WTC11 (cell line): ENCODE data around the gene KRTAP10-3. TPM values are rescaled to one million over a fixed set of nuclear protein-coding genes. Genes with fewer than 3 reads are reported as not detected.

ENCODE experiments used
- FOXP1 ChIP-seq: sonication (generic); formaldehyde crosslinking; IDR thresholded peaks from 2 replicates; pipeline ENCODE4 v1.8.0; 2022; ENCODE audit warnings: missing genetic modification reagents, mild to moderate bottlenecking, moderate library complexity, borderline replicate concordance
- GRHL2 ChIP-seq: fragments of 250-450 bp; sonication (Bioruptor Pico); IDR thresholded peaks from 2 replicates; pipeline ENCODE4 v1.8.0; 2022; ENCODE audit warnings: mild to moderate bottlenecking, moderate library complexity; ENCODE audit not compliant: insufficient replicate concordance, severe bottlenecking
- IRF2 ChIP-seq: sonication (generic); formaldehyde crosslinking; IDR thresholded peaks from 2 replicates; pipeline ENCODE4 v1.8.0; 2022; ENCODE audit warnings: low read depth, missing genetic modification reagents, borderline replicate concordance
- MYBL2 ChIP-seq: sonication (generic); formaldehyde crosslinking; IDR thresholded peaks from 2 replicates; pipeline ENCODE4 v1.8.1; 2023; ENCODE audit warnings: mild to moderate bottlenecking, moderate library complexity, missing genetic modification reagents
- ZNF425 ChIP-seq: fragments of 250-450 bp; sonication (Bioruptor Pico); conservative IDR thresholded peaks from 2 replicates; pipeline ENCODE4 v1.9.0; 2021; ENCODE audit warnings: mild to moderate bottlenecking
- total RNA-seq: library from RNA; stranded (reverse); gene quantifications from 3 replicates; pipeline ENCODE4 v1.2.3, GENCODE V29; 2021
- TF ChIP-seq, protein P1 (sequence below): sonication (generic); formaldehyde crosslinking; conservative IDR thresholded peaks from 2 replicates; pipeline ENCODE4 v1.8.1; 2023; ENCODE audit warnings: mild to moderate bottlenecking, low read depth, missing genetic modification reagents, moderate library complexity

KRTAP10-3 gene
- total RNA-seq, 1 experiment from 2014 or later = not detected

- no peak for TF ChIP-seq ZNF425 (CRISPR knock-in tag)
- TF ChIP-seq, protein P1, sequence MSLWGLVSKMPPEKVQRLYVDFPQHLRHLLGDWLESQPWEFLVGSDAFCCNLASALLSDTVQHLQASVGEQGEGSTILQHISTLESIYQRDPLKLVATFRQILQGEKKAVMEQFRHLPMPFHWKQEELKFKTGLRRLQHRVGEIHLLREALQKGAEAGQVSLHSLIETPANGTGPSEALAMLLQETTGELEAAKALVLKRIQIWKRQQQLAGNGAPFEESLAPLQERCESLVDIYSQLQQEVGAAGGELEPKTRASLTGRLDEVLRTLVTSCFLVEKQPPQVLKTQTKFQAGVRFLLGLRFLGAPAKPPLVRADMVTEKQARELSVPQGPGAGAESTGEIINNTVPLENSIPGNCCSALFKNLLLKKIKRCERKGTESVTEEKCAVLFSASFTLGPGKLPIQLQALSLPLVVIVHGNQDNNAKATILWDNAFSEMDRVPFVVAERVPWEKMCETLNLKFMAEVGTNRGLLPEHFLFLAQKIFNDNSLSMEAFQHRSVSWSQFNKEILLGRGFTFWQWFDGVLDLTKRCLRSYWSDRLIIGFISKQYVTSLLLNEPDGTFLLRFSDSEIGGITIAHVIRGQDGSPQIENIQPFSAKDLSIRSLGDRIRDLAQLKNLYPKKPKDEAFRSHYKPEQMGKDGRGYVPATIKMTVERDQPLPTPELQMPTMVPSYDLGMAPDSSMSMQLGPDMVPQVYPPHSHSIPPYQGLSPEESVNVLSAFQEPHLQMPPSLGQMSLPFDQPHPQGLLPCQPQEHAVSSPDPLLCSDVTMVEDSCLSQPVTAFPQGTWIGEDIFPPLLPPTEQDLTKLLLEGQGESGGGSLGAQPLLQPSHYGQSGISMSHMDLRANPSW (CRISPR knock-in tag) = no peak
- no peak for TF ChIP-seq GRHL2 (CRISPR knock-in tag)
- TF ChIP-seq FOXP1 (CRISPR knock-in tag) = no peak
- no peak for TF ChIP-seq MYBL2
- TF ChIP-seq IRF2 = no peak
Observed at GRCh38 chr21:44508426-44508710, 50.2 kb downstream of the KRTAP10-3 start (continued).

Other genes with a start within 250 kb of the KRTAP10-3 start
- 14.0 to 19.3 TPM (median 15.8 TPM) in 3 replicates for gene CFAP410, start 219.4 kb downstream of the KRTAP10-3 start, total RNA-seq
- gene TRPM2, start 205.2 kb downstream of the KRTAP10-3 start, total RNA-seq = 0.64 to 1.4 TPM (median 0.92 TPM) in 3 replicates
- 4.4 to 5.7 TPM (median 4.7 TPM) in 3 replicates for gene LRRC3, start 103.3 kb downstream of the KRTAP10-3 start, total RNA-seq
- not detected in 3 replicates for gene KRTAP10-1, start 18.6 kb downstream of the KRTAP10-3 start, total RNA-seq
- gene KRTAP10-2, start 7.3 kb downstream of the KRTAP10-3 start, total RNA-seq = 0.16 TPM in 1 of 3 replicates, not detected in the others
- not detected in 3 replicates for gene KRTAP10-4, start 14.9 kb upstream of the KRTAP10-3 start, total RNA-seq
- gene KRTAP10-5, start 21.8 kb upstream of the KRTAP10-3 start, total RNA-seq = not detected in 3 replicates
- gene KRTAP10-6, start 33.7 kb upstream of the KRTAP10-3 start, total RNA-seq = 0.17 TPM in 1 of 3 replicates, not detected in the others
- gene KRTAP10-7, start 41.8 kb upstream of the KRTAP10-3 start, total RNA-seq = not detected in 3 replicates
- not detected in 3 replicates for gene KRTAP10-8, start 53.3 kb upstream of the KRTAP10-3 start, total RNA-seq
- gene KRTAP10-9, start 68.3 kb upstream of the KRTAP10-3 start, total RNA-seq = not detected in 3 replicates
- gene KRTAP10-10, start 78.6 kb upstream of the KRTAP10-3 start, total RNA-seq = not detected in 3 replicates
- gene KRTAP10-11, start 87.6 kb upstream of the KRTAP10-3 start, total RNA-seq = not detected in 3 replicates
- 0.50 TPM in 1 of 3 replicates, not detected in the others for gene KRTAP12-4, start 95.9 kb upstream of the KRTAP10-3 start, total RNA-seq
- gene KRTAP12-3, start 99.1 kb upstream of the KRTAP10-3 start, total RNA-seq = not detected in 3 replicates
- 0.25 TPM in 1 of 3 replicates, not detected in the others for gene KRTAP12-2, start 108.1 kb upstream of the KRTAP10-3 start, total RNA-seq
- 0.63 to 2.5 TPM (median 1.0 TPM) in 3 replicates for gene KRTAP12-1, start 123.4 kb upstream of the KRTAP10-3 start, total RNA-seq
- gene KRTAP10-12, start 138.4 kb upstream of the KRTAP10-3 start, total RNA-seq = not detected in 3 replicates
- 2.1 to 2.9 TPM (median 2.7 TPM) in 3 replicates for gene TSPEAR, start 152.8 kb upstream of the KRTAP10-3 start, total RNA-seq
- gene UBE2G2, start 243.0 kb upstream of the KRTAP10-3 start, total RNA-seq = 109 to 117 TPM (median 113 TPM) in 3 replicates